Measurements from ENCODE around the gene MRPL23. TPM values are rescaled to one million over a fixed set of nuclear protein-coding genes. Genes with fewer than 3 reads are reported as not detected.

The MRPL23 gene
- total RNA-seq, 1 experiment from 2014 or later, result 109 TPM

DNA sequence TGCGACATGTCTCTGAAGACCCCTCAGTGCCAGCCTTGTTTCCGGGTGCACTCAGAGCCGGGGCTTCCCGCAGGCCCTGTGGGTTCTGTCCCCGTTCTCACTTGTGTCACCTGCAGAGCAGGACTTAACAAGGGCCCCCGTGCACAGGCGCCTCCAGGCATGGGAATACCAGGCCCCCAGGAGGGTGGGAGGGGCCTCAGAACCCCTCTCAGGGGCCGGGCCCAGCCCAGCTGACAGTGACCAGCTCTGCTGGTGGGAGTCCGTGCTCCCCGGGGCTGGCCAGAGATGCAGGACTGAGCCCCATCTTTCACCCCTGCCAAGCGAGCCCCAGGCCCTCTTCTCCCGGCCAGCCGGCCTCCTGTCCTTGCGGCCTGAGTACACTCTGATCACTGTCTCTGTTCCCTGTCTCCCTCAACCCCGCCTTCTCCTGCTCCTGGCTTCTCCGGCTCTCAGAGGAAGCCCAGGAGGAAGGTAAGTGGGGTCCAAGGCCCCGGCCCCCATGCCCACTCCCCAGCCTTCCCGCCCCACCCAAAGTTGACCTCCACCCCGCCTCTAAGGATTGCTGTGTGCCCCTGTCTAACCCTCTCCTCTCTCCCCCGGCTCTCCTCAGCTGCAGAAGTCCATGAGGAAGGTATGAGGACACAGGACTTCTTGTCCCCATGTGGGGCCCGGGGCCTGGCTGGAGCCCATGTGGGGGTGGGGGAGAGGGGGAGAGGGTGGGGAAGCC is 22.3 kb upstream of the MRPL23 start:
- H3K79me2 ChIP-seq (ENCODE audit: insufficient read depth, low read length), result no peaks in the 10 kb centered on the region
- H3K9me2 ChIP-seq (ENCODE audit: insufficient read depth), result no peaks in the 10 kb centered on the region
- intact Hi-C loops (cut with micrococcal nuclease), result no loop called here
- BruUV-seq (replicated peaks), result no TSS peak
- no peak overlapping the region for H3K4me3 ChIP-seq (replicated peaks in 1 of 2; ENCODE audit: low read depth in 1 of 2, low read length in 2 of 2)
- no peaks in the 10 kb centered on the region for H3K27me3 ChIP-seq (ENCODE audit: insufficient read depth, low read length)
- H3K4me2 ChIP-seq (ENCODE audit: low read length), result no peak overlapping the region
- ChIA-PET POLR2A (no interaction called here), CTCF (no interaction called here), RAD21 (ENCODE audit: low non-redundant PET in 1 of 2, low total read pairs in 2 of 2, uncharacterized antibody in 2 of 2, unreplicated experiment in 2 of 2) (no interaction called here)
- H3K27ac ChIP-seq (ENCODE audit: low read depth, low read length), result no peak overlapping the region
- TF ChIP-seq CBX3 (IDR thresholded peaks at IDR 0.05; ENCODE audit: low read depth), result no peak
- H3K36me3 ChIP-seq (ENCODE audit: control insufficient read depth in 1 of 2, insufficient read depth in 2 of 2, low read length in 2 of 2), result no peaks in the 10 kb centered on the region
- DNase-seq (ENCODE audit: low read depth, low spot score) (no peak), ATAC-seq (no peak)
- H3K4me1 ChIP-seq (ENCODE audit: control insufficient read depth in 1 of 2, insufficient read depth in 2 of 2, low read length in 2 of 2), result no peaks in the 10 kb centered on the region
- H3K9ac ChIP-seq (ENCODE audit: low read length), result no peak overlapping the region
- no peaks in the 10 kb centered on the region for H4K20me1 ChIP-seq (ENCODE audit: insufficient read depth)
- no peaks in the 10 kb centered on the region for H3K9me3 ChIP-seq (ENCODE audit: control insufficient read depth in 1 of 2, insufficient read depth in 1 of 2, low read depth in 1 of 2, low read length in 2 of 2)
- H2AFZ ChIP-seq (ENCODE audit: low read depth, low read length, poor library complexity, severe bottlenecking), result no peak overlapping the region

DNA sequence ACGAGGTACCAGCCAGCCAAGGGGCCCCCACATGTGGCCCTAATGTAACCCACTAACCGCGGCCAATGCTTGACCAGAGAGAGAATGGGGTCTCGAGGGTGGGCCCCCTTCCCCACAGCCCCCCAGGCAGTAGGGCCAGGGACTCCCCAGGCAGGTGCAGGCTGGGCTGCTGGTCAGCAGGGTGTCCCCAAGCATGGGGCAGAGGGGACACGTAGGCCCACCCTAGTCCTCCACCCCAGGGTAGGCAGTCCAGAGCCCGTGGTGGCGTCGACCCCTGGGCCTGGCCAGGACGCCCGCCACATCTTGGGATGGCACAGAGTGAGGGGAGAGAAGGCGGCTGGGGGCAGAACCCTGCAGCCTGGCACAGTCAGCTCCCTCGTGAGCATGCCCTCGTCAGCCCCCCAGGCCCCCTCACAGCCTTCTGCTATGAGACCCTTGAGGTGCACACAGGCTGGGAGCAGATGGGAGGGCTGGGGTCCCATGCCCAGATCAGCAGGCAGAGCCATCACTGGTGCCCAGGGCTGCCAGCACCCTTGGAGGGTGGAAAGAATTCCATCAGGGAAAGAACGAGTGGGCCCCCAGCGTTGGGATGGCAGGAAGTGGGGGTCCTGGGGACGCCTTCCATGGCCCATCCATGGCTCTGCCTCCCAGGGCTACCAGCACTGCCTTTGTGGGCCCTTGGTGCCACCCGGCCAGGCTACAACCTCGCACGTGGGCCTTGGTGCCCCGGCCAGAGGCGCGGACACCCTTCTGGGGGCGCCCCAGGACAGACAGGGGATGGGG is 21.6 kb upstream of the MRPL23 start:
- intact Hi-C loops (cut with micrococcal nuclease), result no loop called here
- ChIA-PET CTCF (no interaction called here), POLR2A (no interaction called here), RAD21 (ENCODE audit: low non-redundant PET in 1 of 2, low total read pairs in 2 of 2, uncharacterized antibody in 2 of 2, unreplicated experiment in 2 of 2) (no interaction called here)
- H3K4me3 ChIP-seq (replicated peaks in 1 of 2; ENCODE audit: low read depth in 1 of 2, low read length in 2 of 2), result no peak overlapping the region
- no peaks in the 10 kb centered on the region for H3K4me1 ChIP-seq (ENCODE audit: control insufficient read depth in 1 of 2, insufficient read depth in 2 of 2, low read length in 2 of 2)
- no peak overlapping the region for H2AFZ ChIP-seq (ENCODE audit: low read depth, low read length, poor library complexity, severe bottlenecking)
- no peaks in the 10 kb centered on the region for H3K9me2 ChIP-seq (ENCODE audit: insufficient read depth)
- no peaks in the 10 kb centered on the region for H3K36me3 ChIP-seq (ENCODE audit: control insufficient read depth in 1 of 2, insufficient read depth in 2 of 2, low read length in 2 of 2)
- no TSS peak for BruUV-seq (replicated peaks)
- H3K27me3 ChIP-seq (ENCODE audit: insufficient read depth, low read length), result no peaks in the 10 kb centered on the region
- H3K9me3 ChIP-seq (ENCODE audit: control insufficient read depth in 1 of 2, insufficient read depth in 1 of 2, low read depth in 1 of 2, low read length in 2 of 2), result no peaks in the 10 kb centered on the region
- no peaks in the 10 kb centered on the region for H4K20me1 ChIP-seq (ENCODE audit: insufficient read depth)
- no peak overlapping the region for H3K4me2 ChIP-seq (ENCODE audit: low read length)
- no peak for TF ChIP-seq POLR2A (IDR thresholded peaks at IDR 0.05; ENCODE audit: borderline replicate concordance, extremely low read depth, insufficient read depth, insufficient read length)
- no peak for TF ChIP-seq YY1 (IDR thresholded peaks at IDR 0.05; ENCODE audit: extremely low read depth, insufficient replicate concordance, low read depth, low read length)
- TF ChIP-seq CEBPB (IDR thresholded peaks at IDR 0.05; ENCODE audit: low read depth), result no peak
- TF ChIP-seq, protein P1, sequence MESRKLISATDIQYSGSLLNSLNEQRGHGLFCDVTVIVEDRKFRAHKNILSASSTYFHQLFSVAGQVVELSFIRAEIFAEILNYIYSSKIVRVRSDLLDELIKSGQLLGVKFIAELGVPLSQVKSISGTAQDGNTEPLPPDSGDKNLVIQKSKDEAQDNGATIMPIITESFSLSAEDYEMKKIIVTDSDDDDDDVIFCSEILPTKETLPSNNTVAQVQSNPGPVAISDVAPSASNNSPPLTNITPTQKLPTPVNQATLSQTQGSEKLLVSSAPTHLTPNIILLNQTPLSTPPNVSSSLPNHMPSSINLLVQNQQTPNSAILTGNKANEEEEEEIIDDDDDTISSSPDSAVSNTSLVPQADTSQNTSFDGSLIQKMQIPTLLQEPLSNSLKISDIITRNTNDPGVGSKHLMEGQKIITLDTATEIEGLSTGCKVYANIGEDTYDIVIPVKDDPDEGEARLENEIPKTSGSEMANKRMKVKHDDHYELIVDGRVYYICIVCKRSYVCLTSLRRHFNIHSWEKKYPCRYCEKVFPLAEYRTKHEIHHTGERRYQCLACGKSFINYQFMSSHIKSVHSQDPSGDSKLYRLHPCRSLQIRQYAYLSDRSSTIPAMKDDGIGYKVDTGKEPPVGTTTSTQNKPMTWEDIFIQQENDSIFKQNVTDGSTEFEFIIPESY (IDR thresholded peaks at IDR 0.05; ENCODE audit: extremely low read depth, insufficient replicate concordance, low read length), result no peak
- TF ChIP-seq FOSL1 (IDR thresholded peaks at IDR 0.05; ENCODE audit: low read depth), result no peak
- TF ChIP-seq ELF1 (IDR thresholded peaks at IDR 0.05; ENCODE audit: borderline replicate concordance, low read depth), result no peak
- TF ChIP-seq POLR2AphosphoS5 (IDR thresholded peaks at IDR 0.05; ENCODE audit: low read depth, low read length), result no peak
- no peak for TF ChIP-seq EZH2phosphoT487 (IDR thresholded peaks at IDR 0.05; ENCODE audit: borderline replicate concordance)
- TF ChIP-seq, protein P2, sequence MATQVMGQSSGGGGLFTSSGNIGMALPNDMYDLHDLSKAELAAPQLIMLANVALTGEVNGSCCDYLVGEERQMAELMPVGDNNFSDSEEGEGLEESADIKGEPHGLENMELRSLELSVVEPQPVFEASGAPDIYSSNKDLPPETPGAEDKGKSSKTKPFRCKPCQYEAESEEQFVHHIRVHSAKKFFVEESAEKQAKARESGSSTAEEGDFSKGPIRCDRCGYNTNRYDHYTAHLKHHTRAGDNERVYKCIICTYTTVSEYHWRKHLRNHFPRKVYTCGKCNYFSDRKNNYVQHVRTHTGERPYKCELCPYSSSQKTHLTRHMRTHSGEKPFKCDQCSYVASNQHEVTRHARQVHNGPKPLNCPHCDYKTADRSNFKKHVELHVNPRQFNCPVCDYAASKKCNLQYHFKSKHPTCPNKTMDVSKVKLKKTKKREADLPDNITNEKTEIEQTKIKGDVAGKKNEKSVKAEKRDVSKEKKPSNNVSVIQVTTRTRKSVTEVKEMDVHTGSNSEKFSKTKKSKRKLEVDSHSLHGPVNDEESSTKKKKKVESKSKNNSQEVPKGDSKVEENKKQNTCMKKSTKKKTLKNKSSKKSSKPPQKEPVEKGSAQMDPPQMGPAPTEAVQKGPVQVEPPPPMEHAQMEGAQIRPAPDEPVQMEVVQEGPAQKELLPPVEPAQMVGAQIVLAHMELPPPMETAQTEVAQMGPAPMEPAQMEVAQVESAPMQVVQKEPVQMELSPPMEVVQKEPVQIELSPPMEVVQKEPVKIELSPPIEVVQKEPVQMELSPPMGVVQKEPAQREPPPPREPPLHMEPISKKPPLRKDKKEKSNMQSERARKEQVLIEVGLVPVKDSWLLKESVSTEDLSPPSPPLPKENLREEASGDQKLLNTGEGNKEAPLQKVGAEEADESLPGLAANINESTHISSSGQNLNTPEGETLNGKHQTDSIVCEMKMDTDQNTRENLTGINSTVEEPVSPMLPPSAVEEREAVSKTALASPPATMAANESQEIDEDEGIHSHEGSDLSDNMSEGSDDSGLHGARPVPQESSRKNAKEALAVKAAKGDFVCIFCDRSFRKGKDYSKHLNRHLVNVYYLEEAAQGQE (IDR thresholded peaks at IDR 0.05; ENCODE audit: low read depth), result no peak
- TF ChIP-seq ZNF274 (IDR thresholded peaks at IDR 0.05; ENCODE audit: low read depth, low read length), result no peak
- TF ChIP-seq, protein P3, sequence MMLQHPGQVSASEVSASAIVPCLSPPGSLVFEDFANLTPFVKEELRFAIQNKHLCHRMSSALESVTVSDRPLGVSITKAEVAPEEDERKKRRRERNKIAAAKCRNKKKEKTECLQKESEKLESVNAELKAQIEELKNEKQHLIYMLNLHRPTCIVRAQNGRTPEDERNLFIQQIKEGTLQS (IDR thresholded peaks at IDR 0.05), result no peak
- no peak for TF ChIP-seq CBX3 (IDR thresholded peaks at IDR 0.05; ENCODE audit: low read depth)
- H3K79me2 ChIP-seq (ENCODE audit: insufficient read depth, low read length), result no peaks in the 10 kb centered on the region
- DNase-seq (ENCODE audit: low read depth, low spot score), result no peak
- no peak overlapping the region; the same call in 1 of the 2 replicates for H3K27ac ChIP-seq (ENCODE audit: low read depth, low read length)
- H3K9ac ChIP-seq (ENCODE audit: low read length), result no peak overlapping the region
- no peak for ATAC-seq

Measured in HCT116 (cell line).